Ovary (tissue), 9 donors: ENCODE results near the gene CTSK. TPM values are rescaled to one million over a fixed set of nuclear protein-coding genes. Genes with fewer than 3 reads are reported as not detected.

Experiments
- DNase-seq, 5 donors: peaks; one replicate each; pipeline ENCODE4 v3.0.0-alpha.2; 2019 to 2020
- H3K27ac ChIP-seq, 2 donors: fragments of 200-600 bp; one replicate each; pipeline versions ENCODE4 v1.5.1 to v1.8.0; 2019 to 2022
- H3K27me3 ChIP-seq: fragments of 200-600 bp; one replicate; pipeline ENCODE4 v1.8.0; 2022
- H3K36me3 ChIP-seq: fragments of 200-600 bp; sonication (generic); one replicate; pipeline ENCODE4 v1.5.1; 2019
- H3K4me1 ChIP-seq: one replicate; pipeline ENCODE4 v1.8.1; 2013; ENCODE audit warnings: mild to moderate bottlenecking, moderate library complexity; ENCODE audit not compliant: insufficient read depth
- H3K4me3 ChIP-seq: fragments of 200-600 bp; sonication (generic); one replicate; pipeline ENCODE4 v1.5.1; 2017
- H3K9me3 ChIP-seq, 2 donors: fragments of 200-600 bp in 1 of 2; sonication (generic) in 1 of 2; one replicate each; pipeline versions ENCODE4 v1.5.1 to v1.8.1; 2013 to 2019; ENCODE audit warnings: mild to moderate bottlenecking in 1 of 2, moderate library complexity in 1 of 2
- CTCF ChIP-seq, 3 donors: fragments of 450-650 bp in 2 of 3; fragments of 200-600 bp in 1 of 3; IDR thresholded peaks; one replicate each; pipeline versions ENCODE4 v1.5.1 to v1.8.0; 2016 to 2022; ENCODE audit warnings: antibody characterized with exemption in 3 of 3, mild to moderate bottlenecking in 1 of 3
- EP300 ChIP-seq: sonication (generic); formaldehyde crosslinking; IDR thresholded peaks from one replicate; pipeline ENCODE4 v1.6.1; 2017; ENCODE audit warnings: antibody characterized with exemption
- POLR2A ChIP-seq: fragments of 450-650 bp; IDR thresholded peaks from one replicate; pipeline ENCODE4 v1.6.1; 2017; ENCODE audit warnings: antibody characterized with exemption, mild to moderate bottlenecking, moderate library complexity
- WGBS, 3 donors: extraction: QIAGEN DNeasy Blood & Tissue Kit in 1 of 3; methylation state at CpG; one replicate each; pipeline versions ENCODE4 v1.1.5 to v1.1.7; 2013 to 2017; 5-methylcytosine and 5-hydroxymethylcytosine counted together
- intact Hi-C, 4 donors: fragments of 100-400 bp; cut with DNase I; formaldehyde crosslinking; loops; one replicate each; pipeline versions ENCODE4 v1.11.0 to v1.15.1; 2022 to 2023
- polyA plus RNA-seq, 2 donors: library from polyadenylated mRNA; stranded (reverse); fragments of 200-250 nt in 1 of 2; fragments of 350-450 nt in 1 of 2; fragmentation: Illumina TruSeq in 1 of 2; extraction: RNeasy Lipid Tissue Mini Kit (QIAGEN cat#74804) in 1 of 2; gene quantifications; one replicate each; pipeline ENCODE4 v1.2.3, GENCODE V29; 2013 to 2014
- total RNA-seq, 7 donors: library from RNA; depleted of rRNA in 2 of 7; stranded (reverse); fragments of >200 nt in 2 of 7; fragmentation: NEBNext Ultra II Directional in 3 of 7; extraction: Animal tissue kit (Norgen Biotek cat#: 25700) in 3 of 7; gene quantifications; one replicate each; pipeline versions ENCODE4 v1.1.0 to v1.2.4, GENCODE V29; 2016 to 2023
- donor health status: DM: no; HTN: no; CAD: no; lungs with moderate emphysema.
- donor health status: DM: no; HTN: no; CAD: no.
- donor health status: Bipolar disorder and iron deficiency.
- donor health status: DM: yes; HTN: yes; CAD: no.
- donor health status: DM: no; HTN: no; CAD: no.
- donor health status: DM: yes; HTN: yes; CAD: no.

The CTSK gene
- total and polyA plus RNA-seq, 9 donors = 35.6 to 254 (median 80.3) TPM

DNA sequence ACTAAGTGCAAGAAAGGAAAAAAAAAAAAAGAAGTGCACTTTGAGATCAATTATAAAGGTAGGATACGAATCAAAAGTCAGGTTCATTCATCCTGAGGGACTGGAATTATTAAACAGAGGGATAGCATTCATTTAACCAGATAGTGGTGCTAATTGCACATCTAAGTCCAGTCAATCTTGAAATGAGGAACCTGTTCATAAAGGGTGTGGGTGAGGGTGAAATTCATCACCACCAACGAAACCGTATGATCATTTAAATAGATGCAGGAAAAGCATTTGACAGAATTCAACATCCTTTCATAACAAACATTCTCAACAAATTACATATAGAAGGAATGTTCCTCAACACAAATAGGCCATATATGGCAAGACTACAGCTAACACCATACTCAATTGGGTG lies 48.0 kb downstream of the CTSK start:
- 90 to 91% (median 90%) methylated on average over 3 of the region's 3 CpGs for WGBS, 3 donors
- intact Hi-C loops = no loop called here

DNA sequence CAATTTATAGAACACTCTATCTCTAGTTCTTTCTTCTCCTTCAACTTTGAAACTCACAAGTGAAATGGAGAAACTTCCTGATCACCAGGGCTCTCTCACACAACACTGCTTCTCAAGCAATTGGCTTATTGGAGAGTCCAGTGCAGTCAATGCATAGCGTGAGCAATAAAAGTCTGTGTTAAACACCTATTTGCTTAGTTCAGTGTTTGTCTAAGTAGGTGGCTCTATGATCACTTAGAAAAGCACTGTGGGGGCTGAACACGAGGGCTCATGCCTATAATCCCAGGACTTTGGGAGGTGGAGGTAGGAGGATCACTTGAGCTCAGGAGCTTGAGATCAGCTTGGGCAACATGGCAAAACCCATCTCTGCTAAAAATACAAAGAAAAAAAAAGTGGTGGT lies 54.6 kb downstream of the CTSK start:
- Histone ChIP-seq H3K4me3 (no peak overlapping the region), H3K27me3 (no peaks in the 10 kb centered on the region), H3K27ac (no peak overlapping the region), H3K36me3 (no peaks in the 10 kb centered on the region), H3K4me1 (no peaks in the 10 kb centered on the region), H3K9me3 (no peaks in the 10 kb centered on the region)
- intact Hi-C loops = no loop called here
- no peak for TF ChIP-seq POLR2A
- no peak for TF ChIP-seq EP300
- TF ChIP-seq CTCF (IDR thresholded peaks at IDR 0.05) = no peak
- 76 to 98% (median 87%) methylated on average over 2 of the region's 2 CpGs for WGBS, 3 donors
- no peak for DNase-seq

More for the DNA sequence above, 48.0 kb downstream of the CTSK start:
- H3K4me3 ChIP-seq = no peak overlapping the region
- no peaks in the 10 kb centered on the region for H3K9me3 ChIP-seq
- H3K27me3 ChIP-seq = no peaks in the 10 kb centered on the region
- H3K36me3 ChIP-seq = no peaks in the 10 kb centered on the region
- DNase-seq = no peak
- H3K4me1 ChIP-seq = no peaks in the 10 kb centered on the region
- no peak overlapping the region for H3K27ac ChIP-seq
- TF ChIP-seq EP300 (no peak), POLR2A (no peak), CTCF (IDR thresholded peaks at IDR 0.05) (no peak)

GRCh38 chr1:150751443-150751842 lies 56.6 kb downstream of the CTSK start:
- H3K4me1 ChIP-seq = no peaks in the 10 kb centered on the region
- H3K9me3 ChIP-seq = no peaks in the 10 kb centered on the region
- no peaks in the 10 kb centered on the region for H3K27me3 ChIP-seq
- no peak for DNase-seq
- H3K36me3 ChIP-seq = no peaks in the 10 kb centered on the region
- WGBS, 3 donors = 87 to 91% (median 91%) methylated on average over 6 of the region's 6 CpGs
- TF ChIP-seq POLR2A (no peak), EP300 (no peak)
- H3K27ac ChIP-seq = no peak overlapping the region
- H3K4me3 ChIP-seq = no peak overlapping the region
- intact Hi-C loops = no loop called here

DNA sequence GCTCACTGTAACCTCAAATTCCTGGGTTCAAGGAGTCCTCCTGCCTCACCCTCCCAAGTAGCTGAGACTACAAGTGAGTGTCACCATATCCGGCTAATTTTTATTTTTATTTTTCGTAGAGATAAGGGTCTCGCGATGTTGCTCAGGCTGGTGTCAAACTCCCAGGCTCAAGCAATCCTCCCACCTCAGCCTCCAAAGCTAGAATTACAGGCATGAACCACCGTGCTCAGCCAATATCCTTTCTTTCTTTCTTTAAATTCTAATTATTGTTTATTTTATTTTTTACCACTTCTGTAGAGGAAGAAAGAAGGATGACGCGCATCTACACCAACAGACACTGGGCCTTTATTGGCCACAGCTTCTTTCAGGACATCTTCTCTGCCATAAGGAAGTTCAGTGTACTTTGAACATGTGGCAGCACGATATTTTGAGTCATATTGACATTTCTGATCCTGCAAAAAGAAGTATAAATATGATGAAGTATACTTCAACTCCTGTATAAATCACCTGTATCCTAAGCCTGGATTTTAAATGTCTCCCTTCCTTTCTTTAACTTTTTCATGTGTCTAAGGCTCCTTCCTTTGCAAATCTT lies 58.2 kb downstream of the CTSK start:
- Histone ChIP-seq H3K27me3 (no peaks in the 10 kb centered on the region), H3K4me3 (no peak overlapping the region), H3K4me1 (no peaks in the 10 kb centered on the region), H3K36me3 (no peaks in the 10 kb centered on the region), H3K9me3 (no peaks in the 10 kb centered on the region), H3K27ac (no peak overlapping the region)
- intact Hi-C loops = no loop called here
- TF ChIP-seq CTCF (IDR thresholded peaks at IDR 0.05) (no peak), POLR2A (no peak), EP300 (no peak)
- DNase-seq = no peak
- WGBS, 3 donors = 82 to 88% (median 83%) methylated on average over 8 of the region's 8 CpGs

- intact Hi-C loops = no loop called here
- Histone ChIP-seq H3K4me3 (no peak overlapping the region), H3K27me3 (no peaks in the 10 kb centered on the region), H3K9me3 (no peaks in the 10 kb centered on the region), H3K4me1 (no peaks in the 10 kb centered on the region), H3K36me3 (no peaks in the 10 kb centered on the region), H3K27ac (no peak overlapping the region)
- WGBS, 3 donors = 90 to 96% (median 92%) methylated on average over 12 of the region's 12 CpGs
- TF ChIP-seq EP300 = no peak
- TF ChIP-seq CTCF (IDR thresholded peaks at IDR 0.05) = no peak
- no peak for TF ChIP-seq POLR2A
- DNase-seq = no peak
Measured at GRCh38 chr1:150748878-150749719, 59.0 kb downstream of the CTSK start.
